T-cell (primary cell): ENCODE results near the gene ATP7B. TPM values are rescaled to one million over a fixed set of nuclear protein-coding genes. Genes with fewer than 3 reads are reported as not detected.

Source experiments
- ATAC-seq, 4 experiments: fragments of 200-7000 bp in 3 of 4; fragments of 150-1000 bp in 1 of 4; cut with Tn5 transposase; replicated peaks in 1 of 4; 1 replicate in 3 of 4; 2 replicates in 1 of 4; pipeline ENCODE4 v1.10.0; 2021; ENCODE audit warnings: moderate library complexity in 3 of 4, mild to moderate bottlenecking in 2 of 4, moderate number of reproducible peaks in 1 of 4
- CTCF ChIA-PET, 2 donors: fragments of 300-600 bp; sonication (Branson Sonifier 250); formaldehyde crosslinking; loops; one replicate each; lab custom pipeline; 2022; ENCODE audit warnings: antibody characterized with exemption in 2 of 2; lab: Charles Lee
- POLR2A ChIA-PET, 2 donors: fragments of 300-600 bp; sonication (Branson Sonifier 250); formaldehyde crosslinking; loops; one replicate each; lab custom pipeline; 2022; ENCODE audit warnings: antibody characterized with exemption in 2 of 2; lab: Charles Lee
- DNase-seq, 35 experiments: peaks; one replicate each; pipeline versions ENCODE4 v3.0.0 to v3.0.0-alpha.2; 2013 to 2023
- H3K27ac ChIP-seq: one replicate; pipeline ENCODE4 v1.5.1; 2013; ENCODE audit warnings: low read length
- H3K27me3 ChIP-seq, 2 experiments: replicated peaks in 1 of 2; 1 replicate in 1 of 2; 2 replicates in 1 of 2; pipeline versions ENCODE4 v1.6.1 to v1.7.0; 2013; ENCODE audit warnings: low read length in 1 of 2, mixed read lengths in 1 of 2; ENCODE audit not compliant: control insufficient read depth in 2 of 2, insufficient read depth in 2 of 2; ENCODE audit errors: extremely low read depth in 1 of 2
- H3K36me3 ChIP-seq, 2 donors: 1 replicate in 1 of 2; 2 replicates in 1 of 2; pipeline versions ENCODE4 v1.6.1 to v1.7.0; 2013; ENCODE audit warnings: low read length in 1 of 2; ENCODE audit not compliant: control insufficient read depth in 2 of 2, insufficient read depth in 1 of 2; ENCODE audit errors: extremely low read depth in 1 of 2
- H3K4me1 ChIP-seq, 2 experiments: 1 replicate in 1 of 2; 2 replicates in 1 of 2; pipeline versions ENCODE4 v1.6.1 to v1.7.0; 2013; ENCODE audit warnings: low read length in 2 of 2, mixed read lengths in 1 of 2; ENCODE audit not compliant: insufficient read depth in 2 of 2, control insufficient read depth in 1 of 2; ENCODE audit errors: extremely low read depth in 1 of 2
- H3K4me3 ChIP-seq, 2 donors: 1 replicate in 1 of 2; 2 replicates in 1 of 2; pipeline versions ENCODE4 v1.5.1 to v1.7.0; 2013; ENCODE audit warnings: mild to moderate bottlenecking in 2 of 2, low read length in 1 of 2, moderate library complexity in 1 of 2; ENCODE audit not compliant: control insufficient read depth in 1 of 2; ENCODE audit errors: extremely low read depth in 1 of 2
- H3K9me3 ChIP-seq: 2 replicates; pipeline ENCODE4 v1.7.0; 2013
- H3K27ac Mint-ChIP-seq, 2 donors: one replicate each; pipeline ENCODE4 v1.8.0; 2020 to 2021; ENCODE audit warnings: mild to moderate bottlenecking in 2 of 2, mixed read lengths in 2 of 2
- H3K27me3 Mint-ChIP-seq, 2 donors: one replicate each; pipeline ENCODE4 v1.8.0; 2021 to 2022; ENCODE audit warnings: mixed read lengths in 2 of 2
- H3K36me3 Mint-ChIP-seq: one replicate; pipeline ENCODE4 v1.8.0; 2021; ENCODE audit warnings: mixed read lengths
- H3K4me1 Mint-ChIP-seq, 3 donors: one replicate each; pipeline ENCODE4 v1.8.0; 2020 to 2022; ENCODE audit warnings: mixed read lengths in 3 of 3, mild to moderate bottlenecking in 1 of 3
- H3K4me3 Mint-ChIP-seq, 3 donors: one replicate each; pipeline ENCODE4 v1.8.0; 2020 to 2022; ENCODE audit warnings: mild to moderate bottlenecking in 3 of 3, mixed read lengths in 3 of 3, moderate library complexity in 3 of 3
- H3K9me3 Mint-ChIP-seq, 3 donors: one replicate each; pipeline ENCODE4 v1.8.0; 2020 to 2022; ENCODE audit warnings: mixed read lengths in 3 of 3
- WGBS: methylation state at CpG from one replicate; pipeline ENCODE4 v1.1.5; 2013; ENCODE audit warnings: missing lambda C conversion rate; ENCODE audit not compliant: insufficient coverage; 5-methylcytosine and 5-hydroxymethylcytosine counted together
- total RNA-seq, 35 experiments: library from RNA in 6 of 35; stranded (reverse) in 6 of 35; fragments of 120-200 nt in 1 of 35; gene quantifications; one replicate each; pipeline versions ENCODE4 v1.2.1 to v1.2.4 and lab custom pipeline; 2013 to 2026

Gene ATP7B
- total RNA-seq, 5 donors from 2014 or later (not counting 1 experiment from before 2014, with no cell fraction given): 0.99 to 2.6 (median 1.3) TPM

DNA sequence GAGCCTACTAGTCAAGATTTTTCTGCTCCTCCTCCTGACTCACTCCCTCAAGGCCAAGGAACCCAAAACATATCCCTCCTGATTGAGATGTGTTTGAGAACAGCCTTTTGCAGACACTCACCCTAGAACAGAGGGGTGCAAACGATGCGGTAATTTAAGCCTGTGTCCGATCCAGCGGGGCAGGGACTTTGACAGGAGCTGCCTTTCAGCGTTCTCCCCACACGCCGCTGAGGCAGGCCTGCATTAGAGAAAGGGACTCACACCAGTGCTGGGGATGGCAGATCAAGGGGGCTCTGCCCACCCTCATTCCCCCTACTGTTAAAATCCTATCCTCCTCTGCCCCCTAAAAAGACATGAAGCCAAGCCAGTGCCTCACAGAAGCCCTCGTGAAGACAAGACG lies 79.0 kb downstream of the ATP7B start:
- POLR2A ChIA-PET: no interaction called here

DNA sequence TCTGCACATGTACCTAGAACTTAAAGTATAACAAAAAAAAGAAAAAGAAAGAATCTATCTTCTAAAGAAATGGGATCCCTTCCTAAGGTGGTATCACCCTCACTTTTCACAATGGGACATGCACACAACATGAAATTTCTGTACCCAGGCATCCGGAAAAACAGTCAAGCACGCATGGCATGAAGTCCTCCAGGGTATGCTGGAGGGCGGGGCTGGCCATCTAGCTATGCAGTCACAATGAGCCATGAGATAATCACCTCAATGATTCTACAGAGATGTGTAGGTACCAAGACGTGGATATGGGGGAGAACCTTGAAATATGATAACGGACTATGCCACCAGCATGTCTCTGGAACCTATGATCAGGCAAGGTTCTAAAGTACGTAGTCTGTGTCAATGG lies 79.6 kb downstream of the ATP7B start:
- no peak for ATAC-seq
- Histone ChIP-seq H3K4me1 (no peaks in the 10 kb centered on the region), H3K36me3 (peaks cover 0 to 3% of the 10 kb centered on the region in 2 donors), H3K9me3 (no peaks in the 10 kb centered on the region), H3K27me3 (no peaks in the 10 kb centered on the region), H3K4me3 (no peak overlapping the region), H3K27ac (no peak overlapping the region)
- Mint-ChIP-seq H3K4me1 (peaks cover 0 to 5% (median 1%) of the 10 kb centered on the region in 3 donors), H3K27me3 (no peaks in the 10 kb centered on the region), H3K27ac (no peak overlapping the region), H3K9me3 (no peaks in the 10 kb centered on the region), H3K36me3 (no peaks in the 10 kb centered on the region), H3K4me3 (no peak overlapping the region)
- WGBS: 91% methylated on average over 5 of the region's 6 CpGs
- POLR2A ChIA-PET: no interaction called here
- CTCF ChIA-PET: no interaction called here
- no peak for DNase-seq

More for the DNA sequence above, 79.0 kb downstream of the ATP7B start:
- Mint-ChIP-seq H3K4me3 (no peak overlapping the region), H3K4me1 (peaks cover 0 to 5% (median 1%) of the 10 kb centered on the region in 3 donors), H3K9me3 (no peaks in the 10 kb centered on the region), H3K27ac (no peak overlapping the region), H3K27me3 (no peaks in the 10 kb centered on the region), H3K36me3 (no peaks in the 10 kb centered on the region)
- no peaks in the 10 kb centered on the region for H3K9me3 ChIP-seq
- no peak for ATAC-seq
- peaks cover 0 to 1% of the 10 kb centered on the region in 2 experiments for H3K27me3 ChIP-seq
- H3K27ac ChIP-seq: no peak overlapping the region
- WGBS: 100% methylated on average over 7 of the region's 9 CpGs
- CTCF ChIA-PET: no interaction called here
- H3K4me1 ChIP-seq: no peaks in the 10 kb centered on the region
- peaks cover 0 to 3% of the 10 kb centered on the region in 2 donors for H3K36me3 ChIP-seq
- H3K4me3 ChIP-seq: no peak overlapping the region
- no peak for DNase-seq

DNA sequence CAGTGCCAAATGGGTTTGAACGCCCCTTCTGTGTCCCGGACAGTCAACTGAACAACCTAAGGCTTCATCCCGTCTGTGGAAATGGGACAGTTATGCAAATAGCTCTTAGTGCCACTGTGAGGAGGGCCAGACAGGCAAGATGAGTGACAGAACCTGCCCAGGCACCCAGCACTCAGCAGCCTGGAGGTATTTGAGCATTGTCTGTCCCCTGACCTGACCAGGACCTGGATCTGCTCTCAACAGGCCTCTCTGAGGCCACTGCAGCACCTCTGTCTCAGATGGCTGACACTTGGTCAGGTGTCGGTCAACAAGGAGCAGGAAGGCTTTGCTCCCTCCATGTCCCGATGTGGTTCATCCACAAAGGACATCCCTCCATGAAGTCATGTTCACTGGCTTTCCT lies 81.6 kb downstream of the ATP7B start:
- Histone ChIP-seq H3K27me3 (no peaks in the 10 kb centered on the region), H3K4me1 (no peaks in the 10 kb centered on the region), H3K4me3 (no peak overlapping the region), H3K27ac (no peak overlapping the region), H3K36me3 (no peaks in the 10 kb centered on the region), H3K9me3 (no peaks in the 10 kb centered on the region)
- no peak overlapping the region for H3K27ac Mint-ChIP-seq
- no peaks in the 10 kb centered on the region for H3K36me3 Mint-ChIP-seq
- 86% methylated on average over 3 of the region's 5 CpGs for WGBS
- H3K4me3 Mint-ChIP-seq: no peak overlapping the region
- H3K27me3 Mint-ChIP-seq: peaks cover 0 to 2% of the 10 kb centered on the region in 2 donors
- H3K9me3 Mint-ChIP-seq: no peaks in the 10 kb centered on the region
- peaks cover 7 to 15% (median 12%) of the 10 kb centered on the region in 3 donors for H3K4me1 Mint-ChIP-seq
- ATAC-seq (no peak), DNase-seq (no peak)
- ChIA-PET CTCF (no interaction called here), POLR2A (no interaction called here)

DNA sequence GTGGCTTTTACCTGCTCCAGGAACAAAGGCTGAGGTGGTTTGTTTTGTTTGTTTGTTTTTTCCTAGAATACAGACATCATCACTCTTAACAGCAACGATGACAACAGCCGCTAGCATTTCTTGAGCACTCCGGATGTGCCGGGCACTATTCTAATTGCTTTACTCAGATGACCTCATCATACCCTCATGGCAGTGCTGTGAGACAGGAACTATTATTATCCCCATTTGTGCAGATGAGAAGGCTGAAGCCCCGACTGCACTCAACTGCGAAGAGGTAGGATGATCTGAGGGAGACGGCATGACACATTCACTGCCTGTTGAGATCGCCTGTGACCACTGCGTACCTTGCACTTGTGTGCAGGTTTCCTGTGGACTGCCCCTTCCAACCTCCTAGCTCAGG lies 83.0 kb downstream of the ATP7B start:
- Mint-ChIP-seq H3K27me3 (peaks cover 0 to 2% of the 10 kb centered on the region in 2 donors), H3K4me3 (no peak overlapping the region), H3K4me1 (peaks cover 9 to 23% (median 17%) of the 10 kb centered on the region in 3 donors), H3K27ac (no peak overlapping the region), H3K9me3 (no peaks in the 10 kb centered on the region), H3K36me3 (no peaks in the 10 kb centered on the region)
- Histone ChIP-seq H3K4me1 (no peaks in the 10 kb centered on the region), H3K27me3 (peaks cover 0 to 10% of the 10 kb centered on the region in 2 experiments), H3K36me3 (no peaks in the 10 kb centered on the region), H3K27ac (no peak overlapping the region), H3K9me3 (no peaks in the 10 kb centered on the region), H3K4me3 (no peak overlapping the region)
- no peak for ATAC-seq
- ChIA-PET CTCF (no interaction called here), POLR2A (no interaction called here)
- no peak for DNase-seq
- 93% methylated on average over 5 of the region's 9 CpGs for WGBS

DNA sequence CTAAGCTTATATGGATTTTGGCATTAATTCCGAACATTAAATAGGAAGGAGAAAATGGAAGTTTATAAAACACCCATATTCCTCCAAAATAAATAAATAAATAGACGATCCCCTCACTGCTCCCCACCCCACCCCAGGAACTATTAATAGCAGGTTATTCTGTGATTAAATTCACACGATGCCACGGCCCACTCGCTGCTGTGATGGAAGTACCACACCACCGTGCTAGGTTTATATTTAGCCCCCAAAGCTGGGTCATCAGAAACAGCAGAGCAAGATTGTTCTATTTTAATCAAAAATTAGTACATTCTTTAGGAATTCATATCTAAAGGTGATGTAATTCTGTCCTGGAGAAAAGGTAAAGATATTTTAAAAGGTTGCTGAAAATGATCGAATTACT lies 84.1 kb downstream of the ATP7B start:
- Mint-ChIP-seq H3K4me3 (no peak overlapping the region), H3K27me3 (peaks cover 0 to 2% of the 10 kb centered on the region in 2 donors), H3K9me3 (no peaks in the 10 kb centered on the region), H3K36me3 (no peaks in the 10 kb centered on the region), H3K4me1 (peaks cover 15 to 29% (median 22%) of the 10 kb centered on the region in 3 donors), H3K27ac (no peak overlapping the region)
- no peak for DNase-seq
- Histone ChIP-seq H3K36me3 (no peaks in the 10 kb centered on the region), H3K9me3 (no peaks in the 10 kb centered on the region), H3K4me3 (no peak overlapping the region), H3K27me3 (peaks cover 0 to 17% of the 10 kb centered on the region in 2 experiments), H3K27ac (no peak overlapping the region), H3K4me1 (peaks cover 0 to 5% of the 10 kb centered on the region in 2 experiments)
- POLR2A ChIA-PET: no interaction called here
- no peak for ATAC-seq
- 96% methylated on average over 4 of the region's 7 CpGs for WGBS
- CTCF ChIA-PET: no interaction called here

DNA sequence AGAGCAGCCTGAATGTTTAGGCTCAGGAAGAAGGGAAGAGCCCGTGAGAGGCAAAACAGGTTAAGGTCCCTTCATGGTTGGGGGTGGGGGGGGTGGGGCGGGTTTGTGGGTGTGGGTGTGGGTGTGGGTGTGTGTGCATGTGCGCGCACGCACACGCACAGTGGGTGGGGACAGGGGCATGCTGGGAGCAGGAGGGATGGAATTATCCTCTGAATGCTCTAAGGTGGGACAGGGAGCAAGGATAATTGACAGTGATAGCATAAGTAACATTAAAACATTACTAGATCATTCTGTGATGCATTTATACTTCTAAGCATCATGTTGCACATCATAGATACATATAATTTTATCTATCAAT lies 84.7 kb downstream of the ATP7B start:
- H3K4me1 ChIP-seq: peaks cover 0 to 6% of the 10 kb centered on the region in 2 experiments
- Mint-ChIP-seq H3K9me3 (no peaks in the 10 kb centered on the region), H3K4me3 (no peak overlapping the region), H3K27me3 (peaks cover 0 to 2% of the 10 kb centered on the region in 2 donors), H3K36me3 (no peaks in the 10 kb centered on the region), H3K27ac (no peak overlapping the region), H3K4me1 (peaks cover 19 to 33% (median 27%) of the 10 kb centered on the region in 3 donors)
- H3K9me3 ChIP-seq: no peaks in the 10 kb centered on the region
- H3K36me3 ChIP-seq: no peaks in the 10 kb centered on the region
- no peak for DNase-seq
- H3K4me3 ChIP-seq: no peak overlapping the region
- ChIA-PET CTCF (no interaction called here), POLR2A (no interaction called here)
- no CpG with 5 or more reads among the region's 6 CpGs for WGBS
- no peak overlapping the region for H3K27ac ChIP-seq
- no peak for ATAC-seq
- H3K27me3 ChIP-seq: peaks cover 0 to 18% of the 10 kb centered on the region in 2 experiments
